ENCODE data around the gene ADAT3.

The ADAT3 gene

DNA sequence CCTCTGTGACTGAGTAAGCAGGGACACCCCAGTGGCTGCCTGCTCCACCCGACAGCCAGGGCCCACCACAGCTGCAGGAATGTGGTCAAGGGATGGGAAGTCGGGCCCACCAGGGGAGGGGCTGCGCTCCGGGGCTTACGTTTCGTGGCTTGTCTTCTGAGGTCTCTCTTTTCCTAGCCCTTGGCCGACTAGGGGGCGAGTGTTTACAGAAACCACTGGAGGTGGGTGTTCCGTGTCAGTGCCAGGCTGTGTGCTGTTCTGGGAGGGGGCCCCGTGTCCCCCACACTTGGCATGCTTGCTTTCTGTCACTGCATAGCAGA lies 4.5 kb downstream of the ADAT3 start:
- ChIA-PET POLR2A (no interaction called here), CTCF (interaction anchor here (1.1 kb wide), 1 partner anchor 38 kb away, joined by 4 read pairs; no protein-coding TSS in a partner anchor)
- TF ChIP-seq ZNF324 (tag by site-specific recombination; IDR thresholded peaks at IDR 0.05) (no peak), ZFHX2 (tag by site-specific recombination; conservative IDR thresholded peaks at IDR 0.05) (0 out of 2 replicates have a peak, but pooled peaks have one; percentile 15), ZSCAN23 (tag by site-specific recombination; IDR thresholded peaks at IDR 0.05) (no peak), ZFP37 (tag by site-specific recombination; IDR thresholded peaks at IDR 0.05) (no peak), KLF7 (tag by site-specific recombination; IDR thresholded peaks at IDR 0.05; ENCODE audit: borderline replicate concordance) (no peak), ZNF610 (tag by site-specific recombination; IDR thresholded peaks at IDR 0.05; ENCODE audit: borderline replicate concordance) (no peak), ZNF629 (tag by site-specific recombination; IDR thresholded peaks at IDR 0.05) (0 out of 2 replicates have a peak, but pooled peaks have one; percentile 2), HOXD13 (CRISPR knock-in tag; IDR thresholded peaks at IDR 0.05; ENCODE audit: borderline replicate concordance) (no peak), ZNF132 (tag by site-specific recombination; IDR thresholded peaks at IDR 0.05; ENCODE audit: borderline replicate concordance) (no peak), ZNF341 (tag by site-specific recombination; IDR thresholded peaks at IDR 0.05; ENCODE audit: low read depth) (peak; percentile 26; the same call in 1 of the 2 replicates), ZNF544 (tag by site-specific recombination; IDR thresholded peaks at IDR 0.05) (no peak), ZNF169 (tag by site-specific recombination; IDR thresholded peaks at IDR 0.05) (no peak), ZFP69B (tag by site-specific recombination; IDR thresholded peaks at IDR 0.05) (no peak; the same call in 1 of the 2 replicates), ZBTB48 (tag by site-specific recombination; IDR thresholded peaks at IDR 0.05) (peak; percentile 7; the same call in 1 of the 2 replicates), ZNF16 (tag by site-specific recombination; IDR thresholded peaks at IDR 0.05; ENCODE audit: low read depth) (no peak), BCL11B (tag by site-specific recombination; IDR thresholded peaks at IDR 0.05; ENCODE audit: low read depth) (no peak), ZNF155 (tag by site-specific recombination; IDR thresholded peaks at IDR 0.05) (no peak), RBAK (tag by site-specific recombination; IDR thresholded peaks at IDR 0.05) (no peak), ZNF274 (IDR thresholded peaks at IDR 0.05; ENCODE audit: low read length) (no peak), ZNF274 (tag by site-specific recombination; IDR thresholded peaks at IDR 0.05; ENCODE audit: borderline replicate concordance) (no peak), TCF7L2 (IDR thresholded peaks at IDR 0.05; ENCODE audit: borderline replicate concordance, low read depth, low read length) (no peak), ZNF768 (tag by site-specific recombination; IDR thresholded peaks at IDR 0.05) (no peak), ZSCAN30 (tag by site-specific recombination; IDR thresholded peaks at IDR 0.05) (no peak), ZNF624 (tag by site-specific recombination; IDR thresholded peaks at IDR 0.05) (no peak), ZIC2 (tag by site-specific recombination; IDR thresholded peaks at IDR 0.05) (peak; percentile 48; the same call in 1 of the 2 replicates)
- TF ChIP-seq, protein P1, sequence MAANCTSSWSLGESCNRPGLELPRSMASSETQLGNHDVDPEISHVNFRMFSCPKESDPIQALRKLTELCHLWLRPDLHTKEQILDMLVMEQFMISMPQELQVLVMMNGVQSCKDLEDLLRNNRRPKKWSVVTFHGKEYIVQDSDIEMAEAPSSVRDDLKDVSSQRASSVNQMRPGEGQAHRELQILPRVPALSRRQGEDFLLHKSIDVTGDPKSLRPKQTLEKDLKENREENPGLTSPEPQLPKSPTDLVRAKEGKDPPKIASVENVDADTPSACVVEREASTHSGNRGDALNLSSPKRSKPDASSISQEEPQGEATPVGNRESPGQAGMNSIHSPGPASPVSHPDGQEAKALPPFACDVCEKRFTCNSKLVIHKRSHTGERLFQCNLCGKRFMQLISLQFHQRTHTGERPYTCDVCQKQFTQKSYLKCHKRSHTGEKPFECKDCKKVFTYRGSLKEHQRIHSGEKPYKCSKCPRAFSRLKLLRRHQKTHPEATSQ (tag by site-specific recombination; IDR thresholded peaks at IDR 0.05) = no peak
- TF ChIP-seq, protein P2, sequence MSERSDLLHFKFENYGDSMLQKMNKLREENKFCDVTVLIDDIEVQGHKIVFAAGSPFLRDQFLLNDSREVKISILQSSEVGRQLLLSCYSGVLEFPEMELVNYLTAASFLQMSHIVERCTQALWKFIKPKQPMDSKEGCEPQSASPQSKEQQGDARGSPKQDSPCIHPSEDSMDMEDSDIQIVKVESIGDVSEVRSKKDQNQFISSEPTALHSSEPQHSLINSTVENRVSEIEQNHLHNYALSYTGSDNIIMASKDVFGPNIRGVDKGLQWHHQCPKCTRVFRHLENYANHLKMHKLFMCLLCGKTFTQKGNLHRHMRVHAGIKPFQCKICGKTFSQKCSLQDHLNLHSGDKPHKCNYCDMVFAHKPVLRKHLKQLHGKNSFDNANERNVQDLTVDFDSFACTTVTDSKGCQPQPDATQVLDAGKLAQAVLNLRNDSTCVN (tag by site-specific recombination; optimal IDR thresholded peaks at IDR 0.05) = no peak
- TF ChIP-seq, protein P3, sequence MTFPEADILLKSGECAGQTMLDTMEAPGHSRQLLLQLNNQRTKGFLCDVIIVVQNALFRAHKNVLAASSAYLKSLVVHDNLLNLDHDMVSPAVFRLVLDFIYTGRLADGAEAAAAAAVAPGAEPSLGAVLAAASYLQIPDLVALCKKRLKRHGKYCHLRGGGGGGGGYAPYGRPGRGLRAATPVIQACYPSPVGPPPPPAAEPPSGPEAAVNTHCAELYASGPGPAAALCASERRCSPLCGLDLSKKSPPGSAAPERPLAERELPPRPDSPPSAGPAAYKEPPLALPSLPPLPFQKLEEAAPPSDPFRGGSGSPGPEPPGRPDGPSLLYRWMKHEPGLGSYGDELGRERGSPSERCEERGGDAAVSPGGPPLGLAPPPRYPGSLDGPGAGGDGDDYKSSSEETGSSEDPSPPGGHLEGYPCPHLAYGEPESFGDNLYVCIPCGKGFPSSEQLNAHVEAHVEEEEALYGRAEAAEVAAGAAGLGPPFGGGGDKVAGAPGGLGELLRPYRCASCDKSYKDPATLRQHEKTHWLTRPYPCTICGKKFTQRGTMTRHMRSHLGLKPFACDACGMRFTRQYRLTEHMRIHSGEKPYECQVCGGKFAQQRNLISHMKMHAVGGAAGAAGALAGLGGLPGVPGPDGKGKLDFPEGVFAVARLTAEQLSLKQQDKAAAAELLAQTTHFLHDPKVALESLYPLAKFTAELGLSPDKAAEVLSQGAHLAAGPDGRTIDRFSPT (tag by site-specific recombination; IDR thresholded peaks at IDR 0.05) = no peak
- TF ChIP-seq, protein P4, sequence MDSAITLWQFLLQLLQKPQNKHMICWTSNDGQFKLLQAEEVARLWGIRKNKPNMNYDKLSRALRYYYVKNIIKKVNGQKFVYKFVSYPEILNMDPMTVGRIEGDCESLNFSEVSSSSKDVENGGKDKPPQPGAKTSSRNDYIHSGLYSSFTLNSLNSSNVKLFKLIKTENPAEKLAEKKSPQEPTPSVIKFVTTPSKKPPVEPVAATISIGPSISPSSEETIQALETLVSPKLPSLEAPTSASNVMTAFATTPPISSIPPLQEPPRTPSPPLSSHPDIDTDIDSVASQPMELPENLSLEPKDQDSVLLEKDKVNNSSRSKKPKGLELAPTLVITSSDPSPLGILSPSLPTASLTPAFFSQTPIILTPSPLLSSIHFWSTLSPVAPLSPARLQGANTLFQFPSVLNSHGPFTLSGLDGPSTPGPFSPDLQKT (IDR thresholded peaks at IDR 0.05; ENCODE audit: borderline replicate concordance, low read depth, low read length) = no peak
- Histone ChIP-seq H3K27ac (ENCODE audit: extremely low read depth, low read depth, low read length) (0 out of 2 replicates have a peak overlapping the region, but pooled peaks have one; percentile 38), H3K9me3 (ENCODE audit: control insufficient read depth, insufficient read depth, low read depth, low read length) (no peaks in the 10 kb centered on the region), H3K36me3 (ENCODE audit: control insufficient read depth in 2 of 2, insufficient read depth in 1 of 2, low read length in 2 of 2) (peaks cover 0 to 49% of the 10 kb centered on the region in 2 experiments; a peak in 2 of 3 replicates), H3K4me3 (ENCODE audit: low read depth, low read length) (no peak overlapping the region), H3K4me1 (ENCODE audit: control insufficient read depth, insufficient read depth, low read length) (peaks cover 12% of the 10 kb centered on the region)
